Measurements from ENCODE around the gene BNC1.

BNC1 gene

GRCh38 chr15:83293201-83293600 is 8.7 kb upstream of the BNC1 start:
- in situ Hi-C loops (cut with MboI; ENCODE audit: low sequenced_read_pairs): no loop called here

GRCh38 chr15:83292317-83292716 is 7.9 kb upstream of the BNC1 start:
- in situ Hi-C loops (cut with MboI; ENCODE audit: low sequenced_read_pairs): no loop called here

GRCh38 chr15:83290236-83290635 is 5.8 kb upstream of the BNC1 start:
- in situ Hi-C loops (cut with MboI; ENCODE audit: low sequenced_read_pairs): no loop called here

GRCh38 chr15:83289160-83289559 is 4.7 kb upstream of the BNC1 start:
- in situ Hi-C loops (cut with MboI; ENCODE audit: low sequenced_read_pairs): no loop called here

DNA sequence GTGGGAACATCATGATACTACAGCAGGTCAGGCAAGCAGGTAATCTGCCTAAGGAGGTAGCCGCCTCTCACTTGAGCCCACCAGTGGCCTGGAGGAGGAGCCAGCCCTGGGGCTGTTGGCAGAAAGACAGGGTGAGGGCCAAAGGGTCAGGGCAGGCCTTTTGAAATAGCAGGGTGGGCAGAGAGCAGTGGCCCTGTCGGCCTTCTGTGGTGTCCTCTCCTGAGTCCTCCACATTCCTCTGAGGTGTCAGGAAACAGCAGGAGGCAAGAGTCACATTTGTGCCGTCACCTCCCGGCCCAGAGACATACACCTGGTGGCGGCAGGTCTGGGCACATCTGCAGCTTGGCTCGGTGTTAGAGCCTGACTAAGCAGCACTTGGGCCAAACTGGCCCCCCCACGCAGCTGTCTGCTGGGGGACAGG is 3.9 kb upstream of the BNC1 start:
- in situ Hi-C loops (cut with MboI; ENCODE audit: low sequenced_read_pairs): no loop called here

DNA sequence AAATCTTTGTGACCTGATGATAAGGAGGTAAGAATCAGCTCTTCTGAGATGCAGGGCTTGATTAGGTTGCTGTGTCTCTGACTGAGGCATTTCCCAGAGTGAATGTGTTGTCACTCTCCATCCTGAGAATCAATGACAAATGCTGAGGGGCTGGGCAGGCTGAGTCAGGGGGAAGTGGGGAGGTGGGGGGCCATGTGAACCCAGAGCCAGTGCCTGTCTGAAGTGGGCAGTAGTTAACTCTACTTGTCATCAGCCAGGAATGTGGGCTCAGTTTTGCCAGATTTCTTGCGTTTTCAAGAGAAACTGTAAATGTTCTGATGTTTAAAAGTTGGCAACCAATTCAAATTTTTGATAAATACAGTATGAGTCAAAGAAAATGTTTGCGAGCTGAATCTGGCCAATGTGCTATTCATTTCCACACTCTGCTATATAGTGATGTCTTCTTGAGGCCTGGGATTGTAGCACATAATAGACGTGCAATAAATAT is 3.1 kb upstream of the BNC1 start:
- in situ Hi-C loops (cut with MboI; ENCODE audit: low sequenced_read_pairs): no loop called here

- in situ Hi-C loops (cut with MboI; ENCODE audit: low sequenced_read_pairs): no loop called here
These were observed 1.6 kb upstream of the BNC1 start for GRCh38 chr15:83285979-83286553.

GRCh38 chr15:83285284-83285978 is 967 bp upstream of the BNC1 start:
- in situ Hi-C loops (cut with MboI; ENCODE audit: low sequenced_read_pairs): no loop called here

GRCh38 chr15:83283813-83284558 is 478 bp downstream of the BNC1 start:
- in situ Hi-C loops (cut with MboI; ENCODE audit: low sequenced_read_pairs): no loop called here

- in situ Hi-C loops (cut with MboI; ENCODE audit: low sequenced_read_pairs): no loop called here
These were observed 1.2 kb downstream of the BNC1 start for GRCh38 chr15:83283138-83283812.

- in situ Hi-C loops (cut with MboI; ENCODE audit: low sequenced_read_pairs): no loop called here
These were observed 1.7 kb downstream of the BNC1 start for GRCh38 chr15:83282776-83283137.

DNA sequence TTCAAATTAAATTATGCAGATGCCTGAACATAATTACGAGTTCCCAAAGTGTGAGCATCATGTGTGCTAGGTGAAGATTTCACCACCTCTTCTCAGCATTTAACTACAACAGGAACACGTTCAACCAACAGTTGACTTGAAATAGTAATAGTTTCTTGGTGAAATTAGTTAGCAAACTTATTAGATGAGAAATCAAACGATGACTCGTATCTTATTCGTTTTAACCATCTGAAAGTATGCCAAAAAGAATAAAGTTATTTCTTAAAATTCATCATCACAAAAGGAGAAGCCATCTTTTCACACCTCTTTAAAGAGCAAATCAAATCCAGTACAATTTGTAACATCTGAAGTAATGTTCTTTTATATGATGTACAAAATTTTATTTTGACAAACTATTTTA is 2.3 kb downstream of the BNC1 start:
- in situ Hi-C loops (cut with MboI; ENCODE audit: low sequenced_read_pairs): no loop called here

GRCh38 chr15:83278191-83278590 is 6.3 kb downstream of the BNC1 start:
- in situ Hi-C loops (cut with MboI; ENCODE audit: low sequenced_read_pairs): no loop called here

- in situ Hi-C loops (cut with MboI; ENCODE audit: low sequenced_read_pairs): no loop called here
These were observed 7.8 kb downstream of the BNC1 start for GRCh38 chr15:83276661-83277060.

DNA sequence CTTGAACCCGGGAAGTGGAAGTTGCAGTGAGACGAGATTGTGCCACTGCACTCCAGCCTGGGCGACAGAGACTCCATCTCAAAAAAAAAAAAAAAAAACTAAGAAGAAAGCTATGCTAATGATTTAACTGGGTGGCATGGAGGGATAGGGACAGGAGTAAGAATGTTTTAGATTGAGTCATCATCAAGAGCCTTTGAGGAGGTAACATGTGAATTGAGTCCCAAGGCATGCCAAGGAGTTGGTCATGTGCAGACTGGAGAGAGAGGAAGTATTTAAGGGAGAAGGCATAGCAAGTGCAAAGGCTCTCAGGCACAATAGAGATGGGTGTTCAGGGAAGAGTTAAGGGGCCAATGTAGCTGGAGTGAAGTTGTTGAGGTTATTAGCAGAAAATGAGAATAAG is 9.1 kb downstream of the BNC1 start:
- in situ Hi-C loops (cut with MboI; ENCODE audit: low sequenced_read_pairs): no loop called here

DNA sequence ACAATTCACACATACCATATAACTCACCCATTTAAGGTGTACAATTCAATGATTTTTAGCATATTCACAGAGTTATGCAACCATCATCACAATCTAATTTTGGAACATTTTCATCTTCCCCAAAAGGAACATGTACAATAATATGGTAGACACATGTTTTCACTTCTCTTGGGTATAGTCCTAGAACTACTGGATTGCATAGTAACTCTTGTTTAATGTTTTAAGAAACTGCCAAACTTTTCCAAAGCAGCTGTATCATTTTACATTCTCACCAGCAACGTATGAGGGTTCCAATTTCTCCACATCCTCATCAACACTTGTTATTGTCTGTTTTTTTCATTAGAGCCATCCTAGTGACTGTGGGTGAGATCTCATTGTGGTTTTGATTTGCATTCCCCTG is 14.3 kb downstream of the BNC1 start:
- in situ Hi-C loops (cut with MboI; ENCODE audit: low sequenced_read_pairs): loop anchor here (25.0 kb wide), 1 partner anchor 292 kb away; no protein-coding TSS in a partner anchor

DNA sequence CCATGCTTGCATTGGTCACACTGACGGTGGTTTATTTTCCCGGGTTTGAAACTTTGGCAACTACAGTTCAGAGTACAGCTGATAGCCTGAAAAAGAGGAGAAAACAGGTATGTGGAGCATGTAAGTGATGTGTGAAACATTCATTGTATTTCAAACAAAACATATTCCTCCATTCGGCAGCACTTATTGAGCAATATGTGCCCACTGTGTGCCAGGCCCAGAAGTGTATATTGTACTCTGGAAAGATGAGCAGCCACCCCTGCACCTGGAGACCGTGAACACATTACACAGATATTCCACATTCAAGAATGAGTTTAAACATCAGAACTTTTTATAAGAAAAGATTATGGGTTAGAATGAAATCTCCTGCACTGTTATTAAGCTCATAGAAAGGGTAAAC is 16.3 kb downstream of the BNC1 start:
- in situ Hi-C loops (cut with MboI; ENCODE audit: low sequenced_read_pairs): loop anchor here (25.0 kb wide), 1 partner anchor 294 kb away; no protein-coding TSS in a partner anchor

GRCh38 chr15:83262594-83263315 is 21.7 kb downstream of the BNC1 start:
- in situ Hi-C loops (cut with MboI; ENCODE audit: low sequenced_read_pairs): loop anchor here (25.0 kb wide), 1 partner anchor 300 kb away; no protein-coding TSS in a partner anchor

- in situ Hi-C loops (cut with MboI; ENCODE audit: low sequenced_read_pairs): loop anchor here (25.0 kb wide), 1 partner anchor 300 kb away; no protein-coding TSS in a partner anchor
These were observed 22.3 kb downstream of the BNC1 start for GRCh38 chr15:83262181-83262580.

DNA sequence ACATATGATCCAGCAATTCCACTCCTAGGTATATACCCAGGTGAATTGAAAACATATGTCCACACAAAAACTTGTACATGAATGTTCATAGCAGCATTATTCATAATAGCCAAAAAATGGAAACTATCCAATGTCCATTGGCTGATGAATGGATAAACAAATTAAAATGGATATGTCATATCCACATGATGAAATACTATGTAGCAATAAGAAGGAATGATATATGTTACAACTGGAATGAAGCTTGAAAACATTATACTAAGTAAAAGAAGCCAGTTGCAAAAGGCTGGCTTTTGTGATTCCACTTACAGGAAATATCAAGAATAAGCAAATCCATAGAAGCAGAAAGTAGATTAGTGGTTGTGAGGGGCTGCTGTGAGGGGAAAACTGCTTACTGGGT is 33.7 kb downstream of the BNC1 start:
- in situ Hi-C loops (cut with MboI; ENCODE audit: low sequenced_read_pairs): loop anchor here (25.0 kb wide), 1 partner anchor 312 kb away; no protein-coding TSS in a partner anchor

- in situ Hi-C loops (cut with MboI; ENCODE audit: low sequenced_read_pairs): no loop called here
These were observed 35.5 kb downstream of the BNC1 start for GRCh38 chr15:83249030-83249343.

All from HL-60/S4 (cell line).